Body of pancreas (tissue), 4 donors: ENCODE measurements around the gene OGFOD3.

ENCODE experiments used
- POLR2A ChIP-seq, 3 donors: fragments of 450-650 bp; IDR thresholded peaks; one replicate each; pipeline ENCODE4 v1.6.1; 2016; ENCODE audit warnings: antibody characterized with exemption in 3 of 3, mild to moderate bottlenecking in 2 of 3
- TF ChIP-seq, protein P1 (sequence below), 7 experiments: fragments of 450-650 bp in 4 of 7; fragments of 200-600 bp in 3 of 7; sonication (generic) in 3 of 7; IDR thresholded peaks; one replicate each; pipeline ENCODE4 v1.5.1; 2016 to 2019; ENCODE audit warnings: antibody characterized with exemption in 7 of 7

DNA sequence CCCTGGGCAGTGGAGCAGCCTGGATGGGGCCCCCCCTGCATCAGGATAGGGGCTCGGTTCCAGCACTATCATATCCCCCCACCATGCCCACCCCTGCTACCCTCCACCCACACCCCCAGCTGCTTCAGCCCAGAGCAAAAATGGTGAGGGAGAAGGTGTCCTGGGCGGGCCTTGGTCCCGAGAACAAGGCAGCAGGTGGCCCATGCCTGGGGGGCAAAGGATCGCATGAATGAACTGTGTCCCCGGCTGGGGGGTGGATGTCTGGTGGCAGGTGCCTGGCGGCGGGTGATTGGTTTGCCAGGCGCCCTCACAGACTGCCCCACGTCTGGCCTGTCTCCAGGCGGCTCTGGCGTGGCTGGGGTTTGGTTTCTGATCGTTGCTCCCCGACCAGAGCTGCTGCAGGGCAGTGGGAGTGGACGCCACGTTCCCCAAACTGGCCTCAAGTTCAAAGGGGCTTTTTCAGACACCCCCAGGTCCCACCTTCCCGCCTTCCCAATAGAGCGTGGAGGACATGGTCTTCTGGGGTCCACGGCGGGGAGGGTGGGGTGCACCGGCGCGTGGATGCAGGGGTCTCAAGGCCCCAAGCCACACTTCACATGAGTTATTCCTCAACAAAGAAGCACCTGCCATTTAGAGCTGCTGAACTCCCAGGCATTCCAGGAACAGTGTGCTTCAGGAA is 34.2 kb downstream of the OGFOD3 start:
- TF ChIP-seq, protein P1, sequence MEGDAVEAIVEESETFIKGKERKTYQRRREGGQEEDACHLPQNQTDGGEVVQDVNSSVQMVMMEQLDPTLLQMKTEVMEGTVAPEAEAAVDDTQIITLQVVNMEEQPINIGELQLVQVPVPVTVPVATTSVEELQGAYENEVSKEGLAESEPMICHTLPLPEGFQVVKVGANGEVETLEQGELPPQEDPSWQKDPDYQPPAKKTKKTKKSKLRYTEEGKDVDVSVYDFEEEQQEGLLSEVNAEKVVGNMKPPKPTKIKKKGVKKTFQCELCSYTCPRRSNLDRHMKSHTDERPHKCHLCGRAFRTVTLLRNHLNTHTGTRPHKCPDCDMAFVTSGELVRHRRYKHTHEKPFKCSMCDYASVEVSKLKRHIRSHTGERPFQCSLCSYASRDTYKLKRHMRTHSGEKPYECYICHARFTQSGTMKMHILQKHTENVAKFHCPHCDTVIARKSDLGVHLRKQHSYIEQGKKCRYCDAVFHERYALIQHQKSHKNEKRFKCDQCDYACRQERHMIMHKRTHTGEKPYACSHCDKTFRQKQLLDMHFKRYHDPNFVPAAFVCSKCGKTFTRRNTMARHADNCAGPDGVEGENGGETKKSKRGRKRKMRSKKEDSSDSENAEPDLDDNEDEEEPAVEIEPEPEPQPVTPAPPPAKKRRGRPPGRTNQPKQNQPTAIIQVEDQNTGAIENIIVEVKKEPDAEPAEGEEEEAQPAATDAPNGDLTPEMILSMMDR (IDR thresholded peaks at IDR 0.05): no peak
- peak in 1 of 3 donors; percentile 61 for TF ChIP-seq POLR2A (IDR thresholded peaks at IDR 0.05)
